ENCODE results near the gene NR2F1. TPM values are rescaled to one million over a fixed set of nuclear protein-coding genes. Genes with fewer than 3 reads are reported as not detected.

The NR2F1 gene
- polyA plus RNA-seq, 1 donor from 2014 or later = 2.1 TPM

- Histone ChIP-seq H4K20me1 (ENCODE audit: insufficient read depth) (no peaks in the 10 kb centered on the region), H3K9me3 (ENCODE audit: low read length) (peaks cover 18% of the 10 kb centered on the region), H3K79me2 (replicated peaks; ENCODE audit: insufficient read depth, low read length) (no peaks in the 10 kb centered on the region), H3K27me3 (ENCODE audit: insufficient read depth, low read depth, low read length) (peaks cover 98% of the 10 kb centered on the region), H3K4me2 (ENCODE audit: low read length) (no peak overlapping the region), H3K27ac (ENCODE audit: low read length) (no peak overlapping the region), H3F3A (ENCODE audit: insufficient read depth, low read length, poor library complexity, severe bottlenecking) (no peaks in the 10 kb centered on the region), H3K36me3 (ENCODE audit: insufficient read depth, low read length) (no peaks in the 10 kb centered on the region), H3K9me2 (ENCODE audit: insufficient read depth, low read length) (no peaks in the 10 kb centered on the region), H2AFZ (ENCODE audit: low read depth, low read length) (no peak overlapping the region), H3K4me3 (ENCODE audit: low read length) (no peak overlapping the region), H3K9ac (ENCODE audit: low read length) (no peak overlapping the region)
- TF ChIP-seq MXI1 (conservative IDR thresholded peaks at IDR 0.05; ENCODE audit: poor library complexity, severe bottlenecking) = no peak
- TF ChIP-seq TAF1 (IDR thresholded peaks at IDR 0.05; ENCODE audit: low read depth) = no peak
- TF ChIP-seq, protein P1, sequence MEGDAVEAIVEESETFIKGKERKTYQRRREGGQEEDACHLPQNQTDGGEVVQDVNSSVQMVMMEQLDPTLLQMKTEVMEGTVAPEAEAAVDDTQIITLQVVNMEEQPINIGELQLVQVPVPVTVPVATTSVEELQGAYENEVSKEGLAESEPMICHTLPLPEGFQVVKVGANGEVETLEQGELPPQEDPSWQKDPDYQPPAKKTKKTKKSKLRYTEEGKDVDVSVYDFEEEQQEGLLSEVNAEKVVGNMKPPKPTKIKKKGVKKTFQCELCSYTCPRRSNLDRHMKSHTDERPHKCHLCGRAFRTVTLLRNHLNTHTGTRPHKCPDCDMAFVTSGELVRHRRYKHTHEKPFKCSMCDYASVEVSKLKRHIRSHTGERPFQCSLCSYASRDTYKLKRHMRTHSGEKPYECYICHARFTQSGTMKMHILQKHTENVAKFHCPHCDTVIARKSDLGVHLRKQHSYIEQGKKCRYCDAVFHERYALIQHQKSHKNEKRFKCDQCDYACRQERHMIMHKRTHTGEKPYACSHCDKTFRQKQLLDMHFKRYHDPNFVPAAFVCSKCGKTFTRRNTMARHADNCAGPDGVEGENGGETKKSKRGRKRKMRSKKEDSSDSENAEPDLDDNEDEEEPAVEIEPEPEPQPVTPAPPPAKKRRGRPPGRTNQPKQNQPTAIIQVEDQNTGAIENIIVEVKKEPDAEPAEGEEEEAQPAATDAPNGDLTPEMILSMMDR (IDR thresholded peaks at IDR 0.05; ENCODE audit: poor library complexity, severe bottlenecking) = no peak
- TF ChIP-seq, protein P2, sequence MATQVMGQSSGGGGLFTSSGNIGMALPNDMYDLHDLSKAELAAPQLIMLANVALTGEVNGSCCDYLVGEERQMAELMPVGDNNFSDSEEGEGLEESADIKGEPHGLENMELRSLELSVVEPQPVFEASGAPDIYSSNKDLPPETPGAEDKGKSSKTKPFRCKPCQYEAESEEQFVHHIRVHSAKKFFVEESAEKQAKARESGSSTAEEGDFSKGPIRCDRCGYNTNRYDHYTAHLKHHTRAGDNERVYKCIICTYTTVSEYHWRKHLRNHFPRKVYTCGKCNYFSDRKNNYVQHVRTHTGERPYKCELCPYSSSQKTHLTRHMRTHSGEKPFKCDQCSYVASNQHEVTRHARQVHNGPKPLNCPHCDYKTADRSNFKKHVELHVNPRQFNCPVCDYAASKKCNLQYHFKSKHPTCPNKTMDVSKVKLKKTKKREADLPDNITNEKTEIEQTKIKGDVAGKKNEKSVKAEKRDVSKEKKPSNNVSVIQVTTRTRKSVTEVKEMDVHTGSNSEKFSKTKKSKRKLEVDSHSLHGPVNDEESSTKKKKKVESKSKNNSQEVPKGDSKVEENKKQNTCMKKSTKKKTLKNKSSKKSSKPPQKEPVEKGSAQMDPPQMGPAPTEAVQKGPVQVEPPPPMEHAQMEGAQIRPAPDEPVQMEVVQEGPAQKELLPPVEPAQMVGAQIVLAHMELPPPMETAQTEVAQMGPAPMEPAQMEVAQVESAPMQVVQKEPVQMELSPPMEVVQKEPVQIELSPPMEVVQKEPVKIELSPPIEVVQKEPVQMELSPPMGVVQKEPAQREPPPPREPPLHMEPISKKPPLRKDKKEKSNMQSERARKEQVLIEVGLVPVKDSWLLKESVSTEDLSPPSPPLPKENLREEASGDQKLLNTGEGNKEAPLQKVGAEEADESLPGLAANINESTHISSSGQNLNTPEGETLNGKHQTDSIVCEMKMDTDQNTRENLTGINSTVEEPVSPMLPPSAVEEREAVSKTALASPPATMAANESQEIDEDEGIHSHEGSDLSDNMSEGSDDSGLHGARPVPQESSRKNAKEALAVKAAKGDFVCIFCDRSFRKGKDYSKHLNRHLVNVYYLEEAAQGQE (IDR thresholded peaks at IDR 0.05; ENCODE audit: borderline replicate concordance) = no peak
- TF ChIP-seq POLR2AphosphoS5 (IDR thresholded peaks at IDR 0.05) = no peak
- no peak for TF ChIP-seq EZH2 (IDR thresholded peaks at IDR 0.05; ENCODE audit: borderline replicate concordance, insufficient read depth, low read length, poor library complexity, severe bottlenecking)
- TF ChIP-seq SMC3 (conservative IDR thresholded peaks at IDR 0.05; ENCODE audit: poor library complexity) = no peak
- TF ChIP-seq EP300 (conservative IDR thresholded peaks at IDR 0.05; ENCODE audit: poor library complexity, severe bottlenecking) = no peak
- no peak for TF ChIP-seq RAD21 (conservative IDR thresholded peaks at IDR 0.05)
Measured at GRCh38 chr5:93594591-93595419, 11.8 kb downstream of the NR2F1 start.

DNA sequence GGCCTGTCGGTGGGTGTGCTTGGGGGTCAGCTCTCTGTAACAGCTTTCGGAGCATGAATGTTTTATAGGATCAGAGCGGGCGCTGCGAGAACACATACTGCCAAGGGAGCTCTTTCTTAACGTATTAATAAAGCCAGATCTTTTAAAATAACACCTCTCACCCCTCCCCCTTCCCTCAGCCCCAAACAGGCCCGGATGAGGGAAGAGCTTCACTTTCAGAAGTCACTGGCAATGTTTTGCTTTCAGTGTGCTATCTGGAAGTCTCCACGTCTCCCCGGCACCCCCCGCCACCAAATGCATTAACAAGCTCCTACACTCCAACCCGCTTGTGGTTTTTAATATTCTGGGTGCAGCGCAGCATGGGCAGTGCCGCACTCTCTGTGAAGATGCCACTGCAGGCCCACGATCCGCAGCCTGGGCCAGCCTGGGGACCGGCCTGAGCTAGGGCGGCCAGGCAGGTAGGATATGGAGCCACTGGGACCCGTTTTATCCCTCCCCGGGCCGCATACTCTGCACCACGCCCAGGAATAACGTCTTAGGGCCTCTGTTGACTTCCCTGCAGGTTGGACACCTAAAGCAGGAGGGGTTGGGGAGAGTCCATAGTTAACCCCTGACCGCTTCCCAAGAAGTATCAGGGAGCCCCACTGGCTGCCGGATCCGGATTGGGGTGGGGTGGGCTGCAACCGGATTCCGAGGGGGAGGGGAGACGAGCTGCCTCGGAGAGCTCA, 12.6 kb downstream of the NR2F1 start:
- H3K4me3 ChIP-seq (ENCODE audit: low read length) = no peak overlapping the region
- TF ChIP-seq POLR2AphosphoS5 (IDR thresholded peaks at IDR 0.05) (no peak), EZH2 (IDR thresholded peaks at IDR 0.05; ENCODE audit: borderline replicate concordance, insufficient read depth, low read length, poor library complexity, severe bottlenecking) (no peak), SMC3 (conservative IDR thresholded peaks at IDR 0.05; ENCODE audit: poor library complexity) (no peak), RAD21 (conservative IDR thresholded peaks at IDR 0.05) (no peak), TAF1 (IDR thresholded peaks at IDR 0.05; ENCODE audit: low read depth) (no peak), EP300 (conservative IDR thresholded peaks at IDR 0.05; ENCODE audit: poor library complexity, severe bottlenecking) (no peak), MXI1 (conservative IDR thresholded peaks at IDR 0.05; ENCODE audit: poor library complexity, severe bottlenecking) (no peak)
- TF ChIP-seq, protein P1 (IDR thresholded peaks at IDR 0.05; ENCODE audit: poor library complexity, severe bottlenecking) = no peak
- TF ChIP-seq, protein P2 (IDR thresholded peaks at IDR 0.05; ENCODE audit: borderline replicate concordance) = no peak
- no peaks in the 10 kb centered on the region for H3K79me2 ChIP-seq (replicated peaks; ENCODE audit: insufficient read depth, low read length)
- no peaks in the 10 kb centered on the region for H3F3A ChIP-seq (ENCODE audit: insufficient read depth, low read length, poor library complexity, severe bottlenecking)
- H4K20me1 ChIP-seq (ENCODE audit: insufficient read depth) = no peaks in the 10 kb centered on the region
- H2AFZ ChIP-seq (ENCODE audit: low read depth, low read length) = no peak overlapping the region
- H3K9me2 ChIP-seq (ENCODE audit: insufficient read depth, low read length) = no peaks in the 10 kb centered on the region
- H3K27ac ChIP-seq (ENCODE audit: low read length) = no peak overlapping the region
- peaks cover 18% of the 10 kb centered on the region for H3K9me3 ChIP-seq (ENCODE audit: low read length)
- H3K27me3 ChIP-seq (ENCODE audit: insufficient read depth, low read depth, low read length) = peaks cover 98% of the 10 kb centered on the region
- H3K9ac ChIP-seq (ENCODE audit: low read length) = no peak overlapping the region
- no peaks in the 10 kb centered on the region for H3K36me3 ChIP-seq (ENCODE audit: insufficient read depth, low read length)
- H3K4me2 ChIP-seq (ENCODE audit: low read length) = no peak overlapping the region
